Measurements from ENCODE around the gene CCDC90B. TPM values are rescaled to one million over a fixed set of nuclear protein-coding genes. Genes with fewer than 3 reads are reported as not detected.

CCDC90B gene, protein sequence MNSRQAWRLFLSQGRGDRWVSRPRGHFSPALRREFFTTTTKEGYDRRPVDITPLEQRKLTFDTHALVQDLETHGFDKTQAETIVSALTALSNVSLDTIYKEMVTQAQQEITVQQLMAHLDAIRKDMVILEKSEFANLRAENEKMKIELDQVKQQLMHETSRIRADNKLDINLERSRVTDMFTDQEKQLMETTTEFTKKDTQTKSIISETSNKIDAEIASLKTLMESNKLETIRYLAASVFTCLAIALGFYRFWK
- polyA plus RNA-seq (2013, experiment 1 of 2), result 77.8 TPM
- 77.4 TPM for polyA plus RNA-seq (2013, experiment 2 of 2)

DNA sequence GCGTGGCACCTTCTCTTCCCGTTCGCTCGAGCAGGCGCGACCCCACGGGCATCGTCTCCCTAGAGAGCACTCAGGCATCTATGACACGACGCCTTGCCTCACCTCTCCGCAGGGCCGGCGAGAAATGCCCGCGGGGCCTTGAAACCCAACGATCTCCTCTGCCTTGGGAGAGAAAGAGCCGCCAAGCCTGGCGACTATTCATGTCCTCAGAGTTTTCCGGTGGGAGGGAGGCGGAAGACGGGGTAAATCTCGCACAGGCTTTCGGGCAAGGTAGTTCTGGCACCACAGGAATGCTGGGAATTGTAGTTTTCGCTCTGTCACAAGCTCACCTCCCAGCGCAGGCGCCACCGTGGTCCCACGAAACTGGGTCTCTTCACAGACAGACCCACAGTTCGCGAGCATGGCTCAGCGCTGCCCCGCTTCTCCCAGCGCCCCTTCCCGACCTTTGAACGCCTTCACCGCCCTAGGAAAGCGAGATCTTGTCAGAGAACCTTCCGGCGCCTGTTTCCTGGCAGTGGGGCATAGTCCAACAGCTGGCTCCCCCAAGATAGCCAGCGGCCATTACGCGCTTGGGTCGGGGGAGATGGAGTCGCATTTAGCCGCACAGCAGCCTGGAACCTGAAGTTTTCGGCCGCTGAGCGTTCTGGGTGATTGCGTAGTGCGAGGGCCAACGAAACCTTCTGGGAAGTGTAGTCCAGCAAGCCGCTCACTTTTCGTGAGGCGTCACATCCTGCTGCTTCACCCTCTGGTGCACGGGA, at the start of gene CCDC90B:
CCDC90B (minus strand) TSS at position 597 of the 758 bp plus-strand sequence; CDS start at position 202, 395 bp downstream.
- no peak within 1 kb of the TSS for H4K91ac ChIP-seq (ENCODE audit: low read depth, low read length, poor library complexity)

GRCh38 chr11:83335446-83336070, 49.4 kb upstream of the CCDC90B start:
- H3K36me3 ChIP-seq (replicated peaks in 1 of 2; ENCODE audit: control insufficient read depth in 2 of 2, insufficient read depth in 2 of 2, low read length in 2 of 2), result no peaks in the 10 kb centered on the region
- no peak overlapping the region for H2BK15ac ChIP-seq (ENCODE audit: low read length)
- no peak overlapping the region for H4K91ac ChIP-seq (ENCODE audit: low read depth, low read length, poor library complexity)
- no peak overlapping the region for H3K4me3 ChIP-seq (ENCODE audit: low read length in 2 of 2)
- DNase-seq (ENCODE audit: low spot score), result no peak
- H3K79me1 ChIP-seq (ENCODE audit: low read depth, low read length), result no peaks in the 10 kb centered on the region
- no peak overlapping the region for H3K4me2 ChIP-seq (ENCODE audit: insufficient read depth, low read length, poor library complexity, severe bottlenecking)
- no peaks in the 10 kb centered on the region for H3K27me3 ChIP-seq (ENCODE audit: control insufficient read depth in 3 of 3, insufficient read depth in 3 of 3, low read depth in 1 of 3, low read length in 3 of 3)
- no peak overlapping the region for H3K27ac ChIP-seq (replicated peaks; ENCODE audit: low read length)
- no peak overlapping the region for H2BK12ac ChIP-seq (ENCODE audit: low read length)
- no peak overlapping the region for H3K18ac ChIP-seq (ENCODE audit: low read length)
- no peak overlapping the region for H3K9ac ChIP-seq (ENCODE audit: low read depth, low read length, poor library complexity)
- no peak overlapping the region for H3K4ac ChIP-seq (ENCODE audit: low read length)
- H2BK120ac ChIP-seq (ENCODE audit: low read depth, low read length), result no peak overlapping the region
- H2AK5ac ChIP-seq (ENCODE audit: low read depth, low read length), result no peak overlapping the region
- H3K14ac ChIP-seq (ENCODE audit: low read length), result no peak overlapping the region
- WGBS, 2 donors (ENCODE audit: extremely low coverage in 2 of 2, insufficient read length in 2 of 2, insufficient replicate concordance in 1 of 2), result no CpG with 5 or more reads among the region's 4 CpGs
- no peak overlapping the region for H2BK5ac ChIP-seq (ENCODE audit: low read length)
- H2AFZ ChIP-seq (ENCODE audit: low read length), result no peak overlapping the region
- H4K8ac ChIP-seq (ENCODE audit: low read depth, low read length), result no peak overlapping the region
- H3K4me1 ChIP-seq (ENCODE audit: control insufficient read depth in 2 of 2, insufficient read depth in 1 of 2, low read depth in 1 of 2, low read length in 2 of 2), result no peaks in the 10 kb centered on the region
- H3K9me3 ChIP-seq (replicated peaks in 1 of 2; ENCODE audit: control insufficient read depth in 2 of 2, insufficient read depth in 1 of 2, low read depth in 1 of 2, low read length in 2 of 2), result no peaks in the 10 kb centered on the region
- no peak overlapping the region for H3K23ac ChIP-seq (ENCODE audit: low read depth, low read length, poor library complexity)

More for the DNA sequence above, at the start of gene CCDC90B:
- Histone ChIP-seq H3K9ac (ENCODE audit: low read depth, low read length, poor library complexity) (peak within 1 kb of the TSS; percentile 85), H3K4me2 (ENCODE audit: insufficient read depth, low read length, poor library complexity, severe bottlenecking) (peak within 1 kb of the TSS; percentile 56), H3K27ac (replicated peaks; ENCODE audit: low read length) (peak within 1 kb of the TSS; percentile 30), H3K4ac (ENCODE audit: low read length) (no peak within 1 kb of the TSS), H3K79me1 (ENCODE audit: low read depth, low read length) (peaks cover 4% of the 10 kb centered on the region), H3K4me1 (ENCODE audit: control insufficient read depth in 2 of 2, insufficient read depth in 1 of 2, low read depth in 1 of 2, low read length in 2 of 2) (peaks cover 3 to 5% of the 10 kb centered on the region in 2 donors), H2AFZ (ENCODE audit: low read length) (peak within 1 kb of the TSS; percentile 99), H3K9me3 (replicated peaks in 1 of 2; ENCODE audit: control insufficient read depth in 2 of 2, insufficient read depth in 1 of 2, low read depth in 1 of 2, low read length in 2 of 2) (no peaks in the 10 kb centered on the region), H3K14ac (ENCODE audit: low read length) (no peak within 1 kb of the TSS), H2BK15ac (ENCODE audit: low read length) (no peak within 1 kb of the TSS), H3K23ac (ENCODE audit: low read depth, low read length, poor library complexity) (peak within 1 kb of the TSS; percentile 29), H2AK5ac (ENCODE audit: low read depth, low read length) (no peak within 1 kb of the TSS), H4K8ac (ENCODE audit: low read depth, low read length) (no peak within 1 kb of the TSS), H2BK5ac (ENCODE audit: low read length) (peak within 1 kb of the TSS; percentile 17), H3K18ac (ENCODE audit: low read length) (peak within 1 kb of the TSS; percentile 91), H3K27me3 (ENCODE audit: control insufficient read depth in 3 of 3, insufficient read depth in 3 of 3, low read depth in 1 of 3, low read length in 3 of 3) (no peaks in the 10 kb centered on the region), H2BK12ac (ENCODE audit: low read length) (no peak within 1 kb of the TSS), H2BK120ac (ENCODE audit: low read depth, low read length) (no peak within 1 kb of the TSS), H3K4me3 (ENCODE audit: low read length in 2 of 2) (peak within 1 kb of the TSS; percentile 88), H3K36me3 (replicated peaks in 1 of 2; ENCODE audit: control insufficient read depth in 2 of 2, insufficient read depth in 2 of 2, low read length in 2 of 2) (peaks cover 0 to 21% of the 10 kb centered on the region in 2 donors)
- peak; percentile 96 for DNase-seq (ENCODE audit: low spot score)
- WGBS, 2 donors (ENCODE audit: extremely low coverage in 2 of 2, insufficient read length in 2 of 2, insufficient replicate concordance in 1 of 2), result no CpG with 5 or more reads among the region's 55 CpGs

DNA sequence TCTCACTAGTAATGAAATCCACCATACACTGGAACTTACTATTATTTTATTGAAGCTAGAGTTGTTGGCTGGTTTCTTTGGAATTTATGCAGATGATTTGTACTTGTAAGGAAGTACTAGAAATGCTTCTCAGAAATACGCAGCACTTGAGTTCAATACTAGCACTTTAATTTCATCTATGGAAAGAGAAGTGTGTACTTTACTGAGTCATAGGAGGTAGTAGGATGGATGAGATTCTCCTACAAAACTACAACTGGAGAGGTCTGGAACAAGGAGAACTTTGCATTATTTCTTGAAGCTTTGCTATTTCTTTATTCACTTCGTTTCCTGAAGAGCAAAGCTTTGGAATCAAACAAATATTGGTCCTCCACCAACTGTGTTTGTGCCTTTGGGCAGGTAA, 44.1 kb upstream of the CCDC90B start:
- no peak overlapping the region for H3K18ac ChIP-seq (ENCODE audit: low read length)
- H3K9me3 ChIP-seq (replicated peaks in 1 of 2; ENCODE audit: control insufficient read depth in 2 of 2, insufficient read depth in 1 of 2, low read depth in 1 of 2, low read length in 2 of 2), result no peaks in the 10 kb centered on the region
- no peak overlapping the region for H2AFZ ChIP-seq (ENCODE audit: low read length)
- WGBS, 2 donors (ENCODE audit: extremely low coverage in 2 of 2, insufficient read length in 2 of 2, insufficient replicate concordance in 1 of 2), result no CpG with 5 or more reads among the region's 2 CpGs
- no peak overlapping the region for H3K4me3 ChIP-seq (ENCODE audit: low read length in 2 of 2)
- H3K23ac ChIP-seq (ENCODE audit: low read depth, low read length, poor library complexity), result no peak overlapping the region
- no peak overlapping the region for H3K4me2 ChIP-seq (ENCODE audit: insufficient read depth, low read length, poor library complexity, severe bottlenecking)
- H3K79me1 ChIP-seq (ENCODE audit: low read depth, low read length), result no peaks in the 10 kb centered on the region
- H3K14ac ChIP-seq (ENCODE audit: low read length), result no peak overlapping the region
- no peak overlapping the region for H2BK12ac ChIP-seq (ENCODE audit: low read length)
- no peak overlapping the region for H2BK5ac ChIP-seq (ENCODE audit: low read length)
- H3K4ac ChIP-seq (ENCODE audit: low read length), result no peak overlapping the region
- no peak overlapping the region for H4K91ac ChIP-seq (ENCODE audit: low read depth, low read length, poor library complexity)
- H3K9ac ChIP-seq (ENCODE audit: low read depth, low read length, poor library complexity), result no peak overlapping the region
- H2BK120ac ChIP-seq (ENCODE audit: low read depth, low read length), result no peak overlapping the region
- H3K36me3 ChIP-seq (replicated peaks in 1 of 2; ENCODE audit: control insufficient read depth in 2 of 2, insufficient read depth in 2 of 2, low read length in 2 of 2), result no peaks in the 10 kb centered on the region
- DNase-seq (ENCODE audit: low spot score), result no peak
- H4K8ac ChIP-seq (ENCODE audit: low read depth, low read length), result no peak overlapping the region
- no peaks in the 10 kb centered on the region for H3K27me3 ChIP-seq (ENCODE audit: control insufficient read depth in 3 of 3, insufficient read depth in 3 of 3, low read depth in 1 of 3, low read length in 3 of 3)
- H3K4me1 ChIP-seq (ENCODE audit: control insufficient read depth in 2 of 2, insufficient read depth in 1 of 2, low read depth in 1 of 2, low read length in 2 of 2), result no peaks in the 10 kb centered on the region
- H2AK5ac ChIP-seq (ENCODE audit: low read depth, low read length), result no peak overlapping the region
- no peak overlapping the region for H2BK15ac ChIP-seq (ENCODE audit: low read length)
- no peak overlapping the region for H3K27ac ChIP-seq (replicated peaks; ENCODE audit: low read length)

DNA sequence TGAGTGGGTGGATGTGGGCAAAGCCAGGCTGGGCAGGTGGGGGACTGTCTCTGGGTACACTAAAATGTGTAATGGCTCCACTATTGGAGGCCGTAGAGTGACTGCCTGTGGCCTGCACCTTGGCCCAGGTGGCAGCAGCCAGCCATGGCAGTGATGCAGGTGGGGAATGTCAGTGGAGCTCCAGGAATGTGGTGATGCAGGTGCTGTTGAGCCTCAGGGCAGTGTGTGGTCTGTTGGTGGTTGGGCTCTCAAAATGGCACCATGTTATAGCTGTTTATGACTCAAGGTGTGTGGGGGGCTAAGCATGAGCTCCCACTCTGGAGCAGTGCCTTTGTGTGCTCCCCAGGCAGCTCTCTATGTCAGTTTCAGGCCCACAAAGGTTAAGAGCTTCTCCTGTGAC, 40.2 kb upstream of the CCDC90B start:
- no peak for DNase-seq (ENCODE audit: low spot score)
- WGBS, 2 donors (ENCODE audit: extremely low coverage in 2 of 2, insufficient read length in 2 of 2, insufficient replicate concordance in 1 of 2), result no CpG with 5 or more reads among the region's 1 CpG
- Histone ChIP-seq H2AFZ (ENCODE audit: low read length) (no peak overlapping the region), H3K27me3 (ENCODE audit: control insufficient read depth in 3 of 3, insufficient read depth in 3 of 3, low read depth in 1 of 3, low read length in 3 of 3) (no peaks in the 10 kb centered on the region), H3K14ac (ENCODE audit: low read length) (no peak overlapping the region), H3K27ac (replicated peaks; ENCODE audit: low read length) (no peak overlapping the region), H4K8ac (ENCODE audit: low read depth, low read length) (no peak overlapping the region), H2AK5ac (ENCODE audit: low read depth, low read length) (no peak overlapping the region), H3K4me1 (ENCODE audit: control insufficient read depth in 2 of 2, insufficient read depth in 1 of 2, low read depth in 1 of 2, low read length in 2 of 2) (no peaks in the 10 kb centered on the region), H3K4me3 (ENCODE audit: low read length in 2 of 2) (no peak overlapping the region), H2BK5ac (ENCODE audit: low read length) (no peak overlapping the region), H4K91ac (ENCODE audit: low read depth, low read length, poor library complexity) (no peak overlapping the region), H2BK15ac (ENCODE audit: low read length) (no peak overlapping the region), H3K36me3 (replicated peaks in 1 of 2; ENCODE audit: control insufficient read depth in 2 of 2, insufficient read depth in 2 of 2, low read length in 2 of 2) (no peaks in the 10 kb centered on the region), H3K23ac (ENCODE audit: low read depth, low read length, poor library complexity) (no peak overlapping the region), H2BK12ac (ENCODE audit: low read length) (no peak overlapping the region), H3K4ac (ENCODE audit: low read length) (no peak overlapping the region), H3K4me2 (ENCODE audit: insufficient read depth, low read length, poor library complexity, severe bottlenecking) (no peak overlapping the region), H3K79me1 (ENCODE audit: low read depth, low read length) (no peaks in the 10 kb centered on the region), H3K9ac (ENCODE audit: low read depth, low read length, poor library complexity) (no peak overlapping the region), H2BK120ac (ENCODE audit: low read depth, low read length) (no peak overlapping the region), H3K18ac (ENCODE audit: low read length) (no peak overlapping the region), H3K9me3 (replicated peaks in 1 of 2; ENCODE audit: control insufficient read depth in 2 of 2, insufficient read depth in 1 of 2, low read depth in 1 of 2, low read length in 2 of 2) (no peaks in the 10 kb centered on the region)

Measured in neuronal stem cell (in vitro differentiated cells).